ENCODE data around the gene PTPN6. TPM values are rescaled to one million over a fixed set of nuclear protein-coding genes. Genes with fewer than 3 reads are reported as not detected.

PTPN6 gene
- total and polyA plus RNA-seq, 2 of the 13 experiments (the other 11 are each of a cell fraction or from before 2014, with no cell fraction given) = 10.5 to 10.6 TPM

DNA sequence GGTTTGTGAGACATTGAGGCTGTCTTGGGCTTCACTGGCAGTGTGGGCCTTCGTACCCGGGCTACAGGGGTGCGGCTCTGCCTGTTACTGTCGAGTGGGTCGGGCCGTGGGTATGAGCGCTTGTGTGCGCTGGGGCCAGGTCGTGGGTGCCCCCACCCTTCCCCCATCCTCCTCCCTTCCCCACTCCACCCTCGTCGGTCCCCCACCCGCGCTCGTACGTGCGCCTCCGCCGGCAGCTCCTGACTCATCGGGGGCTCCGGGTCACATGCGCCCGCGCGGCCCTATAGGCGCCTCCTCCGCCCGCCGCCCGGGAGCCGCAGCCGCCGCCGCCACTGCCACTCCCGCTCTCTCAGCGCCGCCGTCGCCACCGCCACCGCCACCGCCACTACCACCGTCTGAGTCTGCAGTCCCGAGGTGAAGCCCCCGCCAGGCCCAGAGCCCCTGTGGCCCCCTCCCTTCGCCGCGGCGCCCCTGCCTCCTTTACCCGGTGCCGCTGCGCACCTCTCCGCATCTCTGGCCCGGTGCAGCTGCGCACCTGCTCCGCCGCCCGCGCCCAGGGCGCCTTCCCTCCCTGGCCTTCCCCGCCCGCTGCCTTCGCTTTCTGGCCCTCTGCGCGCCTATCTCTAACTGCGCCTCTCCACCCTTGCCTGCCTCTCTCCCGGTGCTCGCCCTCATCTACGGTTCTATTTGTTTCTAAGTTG is 36.8 kb upstream of the PTPN6 start, which contains the start of gene ENO2 (continued):
- TF ChIP-seq HNF4G (IDR thresholded peaks at IDR 0.05; ENCODE audit: borderline replicate concordance, low read depth, low read length) (no peak), HNF4G (CRISPR knock-in tag; IDR thresholded peaks at IDR 0.05; ENCODE audit: borderline replicate concordance, low read depth) (0 out of 2 replicates have a peak, but pooled peaks have one; percentile 18), RELA (CRISPR knock-in tag; IDR thresholded peaks at IDR 0.05) (no peak), MAZ (IDR thresholded peaks at IDR 0.05; ENCODE audit: borderline replicate concordance, low read depth, low read length) (no peak), MAZ (CRISPR knock-in tag; IDR thresholded peaks at IDR 0.05; ENCODE audit: low read depth) (peak; percentile 53; the same call in 1 of the 2 replicates), KLF16 (CRISPR knock-in tag; IDR thresholded peaks at IDR 0.05) (peak in 1 of 2 experiments; percentile 53; a peak in 1 of 4 replicates), RXRA (CRISPR knock-in tag; IDR thresholded peaks at IDR 0.05) (0 out of 2 replicates have a peak, but pooled peaks have one; percentile 14), ZNF121 (CRISPR knock-in tag; IDR thresholded peaks at IDR 0.05) (no peak), HES4 (CRISPR knock-in tag; IDR thresholded peaks at IDR 0.05; ENCODE audit: borderline replicate concordance) (peak; percentile 16; the same call in 1 of the 2 replicates), ZNF160 (CRISPR knock-in tag; IDR thresholded peaks at IDR 0.05) (no peak)
- TF ChIP-seq, protein P1, sequence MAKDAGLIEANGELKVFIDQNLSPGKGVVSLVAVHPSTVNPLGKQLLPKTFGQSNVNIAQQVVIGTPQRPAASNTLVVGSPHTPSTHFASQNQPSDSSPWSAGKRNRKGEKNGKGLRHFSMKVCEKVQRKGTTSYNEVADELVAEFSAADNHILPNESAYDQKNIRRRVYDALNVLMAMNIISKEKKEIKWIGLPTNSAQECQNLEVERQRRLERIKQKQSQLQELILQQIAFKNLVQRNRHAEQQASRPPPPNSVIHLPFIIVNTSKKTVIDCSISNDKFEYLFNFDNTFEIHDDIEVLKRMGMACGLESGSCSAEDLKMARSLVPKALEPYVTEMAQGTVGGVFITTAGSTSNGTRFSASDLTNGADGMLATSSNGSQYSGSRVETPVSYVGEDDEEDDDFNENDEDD (CRISPR knock-in tag; IDR thresholded peaks at IDR 0.05; ENCODE audit: borderline replicate concordance) = peak; percentile 47; the same call in 1 of the 2 replicates
- TF ChIP-seq, protein P2, sequence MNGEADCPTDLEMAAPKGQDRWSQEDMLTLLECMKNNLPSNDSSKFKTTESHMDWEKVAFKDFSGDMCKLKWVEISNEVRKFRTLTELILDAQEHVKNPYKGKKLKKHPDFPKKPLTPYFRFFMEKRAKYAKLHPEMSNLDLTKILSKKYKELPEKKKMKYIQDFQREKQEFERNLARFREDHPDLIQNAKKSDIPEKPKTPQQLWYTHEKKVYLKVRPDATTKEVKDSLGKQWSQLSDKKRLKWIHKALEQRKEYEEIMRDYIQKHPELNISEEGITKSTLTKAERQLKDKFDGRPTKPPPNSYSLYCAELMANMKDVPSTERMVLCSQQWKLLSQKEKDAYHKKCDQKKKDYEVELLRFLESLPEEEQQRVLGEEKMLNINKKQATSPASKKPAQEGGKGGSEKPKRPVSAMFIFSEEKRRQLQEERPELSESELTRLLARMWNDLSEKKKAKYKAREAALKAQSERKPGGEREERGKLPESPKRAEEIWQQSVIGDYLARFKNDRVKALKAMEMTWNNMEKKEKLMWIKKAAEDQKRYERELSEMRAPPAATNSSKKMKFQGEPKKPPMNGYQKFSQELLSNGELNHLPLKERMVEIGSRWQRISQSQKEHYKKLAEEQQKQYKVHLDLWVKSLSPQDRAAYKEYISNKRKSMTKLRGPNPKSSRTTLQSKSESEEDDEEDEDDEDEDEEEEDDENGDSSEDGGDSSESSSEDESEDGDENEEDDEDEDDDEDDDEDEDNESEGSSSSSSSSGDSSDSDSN (CRISPR knock-in tag; IDR thresholded peaks at IDR 0.05) = peak; percentile 79
- TF ChIP-seq, protein P3, sequence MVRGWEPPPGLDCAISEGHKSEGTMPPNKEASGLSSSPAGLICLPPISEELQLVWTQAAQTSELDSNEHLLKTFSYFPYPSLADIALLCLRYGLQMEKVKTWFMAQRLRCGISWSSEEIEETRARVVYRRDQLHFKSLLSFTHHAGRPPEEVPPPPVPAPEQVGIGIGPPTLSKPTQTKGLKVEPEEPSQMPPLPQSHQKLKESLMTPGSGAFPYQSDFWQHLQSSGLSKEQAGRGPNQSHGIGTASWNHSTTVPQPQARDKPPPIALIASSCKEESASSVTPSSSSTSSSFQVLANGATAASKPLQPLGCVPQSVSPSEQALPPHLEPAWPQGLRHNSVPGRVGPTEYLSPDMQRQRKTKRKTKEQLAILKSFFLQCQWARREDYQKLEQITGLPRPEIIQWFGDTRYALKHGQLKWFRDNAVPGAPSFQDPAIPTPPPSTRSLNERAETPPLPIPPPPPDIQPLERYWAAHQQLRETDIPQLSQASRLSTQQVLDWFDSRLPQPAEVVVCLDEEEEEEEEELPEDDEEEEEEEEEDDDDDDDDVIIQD (CRISPR knock-in tag; IDR thresholded peaks at IDR 0.05; ENCODE audit: low read depth) = no peak
- TF ChIP-seq, protein P4, sequence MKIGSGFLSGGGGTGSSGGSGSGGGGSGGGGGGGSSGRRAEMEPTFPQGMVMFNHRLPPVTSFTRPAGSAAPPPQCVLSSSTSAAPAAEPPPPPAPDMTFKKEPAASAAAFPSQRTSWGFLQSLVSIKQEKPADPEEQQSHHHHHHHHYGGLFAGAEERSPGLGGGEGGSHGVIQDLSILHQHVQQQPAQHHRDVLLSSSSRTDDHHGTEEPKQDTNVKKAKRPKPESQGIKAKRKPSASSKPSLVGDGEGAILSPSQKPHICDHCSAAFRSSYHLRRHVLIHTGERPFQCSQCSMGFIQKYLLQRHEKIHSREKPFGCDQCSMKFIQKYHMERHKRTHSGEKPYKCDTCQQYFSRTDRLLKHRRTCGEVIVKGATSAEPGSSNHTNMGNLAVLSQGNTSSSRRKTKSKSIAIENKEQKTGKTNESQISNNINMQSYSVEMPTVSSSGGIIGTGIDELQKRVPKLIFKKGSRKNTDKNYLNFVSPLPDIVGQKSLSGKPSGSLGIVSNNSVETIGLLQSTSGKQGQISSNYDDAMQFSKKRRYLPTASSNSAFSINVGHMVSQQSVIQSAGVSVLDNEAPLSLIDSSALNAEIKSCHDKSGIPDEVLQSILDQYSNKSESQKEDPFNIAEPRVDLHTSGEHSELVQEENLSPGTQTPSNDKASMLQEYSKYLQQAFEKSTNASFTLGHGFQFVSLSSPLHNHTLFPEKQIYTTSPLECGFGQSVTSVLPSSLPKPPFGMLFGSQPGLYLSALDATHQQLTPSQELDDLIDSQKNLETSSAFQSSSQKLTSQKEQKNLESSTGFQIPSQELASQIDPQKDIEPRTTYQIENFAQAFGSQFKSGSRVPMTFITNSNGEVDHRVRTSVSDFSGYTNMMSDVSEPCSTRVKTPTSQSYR (CRISPR knock-in tag; IDR thresholded peaks at IDR 0.05; ENCODE audit: borderline replicate concordance) = peak; percentile 46; the same call in 1 of the 2 replicates
- TF ChIP-seq, protein P5, sequence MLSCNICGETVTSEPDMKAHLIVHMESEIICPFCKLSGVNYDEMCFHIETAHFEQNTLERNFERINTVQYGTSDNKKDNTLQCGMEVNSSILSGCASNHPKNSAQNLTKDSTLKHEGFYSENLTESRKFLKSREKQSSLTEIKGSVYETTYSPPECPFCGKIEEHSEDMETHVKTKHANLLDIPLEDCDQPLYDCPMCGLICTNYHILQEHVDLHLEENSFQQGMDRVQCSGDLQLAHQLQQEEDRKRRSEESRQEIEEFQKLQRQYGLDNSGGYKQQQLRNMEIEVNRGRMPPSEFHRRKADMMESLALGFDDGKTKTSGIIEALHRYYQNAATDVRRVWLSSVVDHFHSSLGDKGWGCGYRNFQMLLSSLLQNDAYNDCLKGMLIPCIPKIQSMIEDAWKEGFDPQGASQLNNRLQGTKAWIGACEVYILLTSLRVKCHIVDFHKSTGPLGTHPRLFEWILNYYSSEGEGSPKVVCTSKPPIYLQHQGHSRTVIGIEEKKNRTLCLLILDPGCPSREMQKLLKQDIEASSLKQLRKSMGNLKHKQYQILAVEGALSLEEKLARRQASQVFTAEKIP (CRISPR knock-in tag; IDR thresholded peaks at IDR 0.05; ENCODE audit: borderline replicate concordance) = no peak
- TF ChIP-seq, protein P6, sequence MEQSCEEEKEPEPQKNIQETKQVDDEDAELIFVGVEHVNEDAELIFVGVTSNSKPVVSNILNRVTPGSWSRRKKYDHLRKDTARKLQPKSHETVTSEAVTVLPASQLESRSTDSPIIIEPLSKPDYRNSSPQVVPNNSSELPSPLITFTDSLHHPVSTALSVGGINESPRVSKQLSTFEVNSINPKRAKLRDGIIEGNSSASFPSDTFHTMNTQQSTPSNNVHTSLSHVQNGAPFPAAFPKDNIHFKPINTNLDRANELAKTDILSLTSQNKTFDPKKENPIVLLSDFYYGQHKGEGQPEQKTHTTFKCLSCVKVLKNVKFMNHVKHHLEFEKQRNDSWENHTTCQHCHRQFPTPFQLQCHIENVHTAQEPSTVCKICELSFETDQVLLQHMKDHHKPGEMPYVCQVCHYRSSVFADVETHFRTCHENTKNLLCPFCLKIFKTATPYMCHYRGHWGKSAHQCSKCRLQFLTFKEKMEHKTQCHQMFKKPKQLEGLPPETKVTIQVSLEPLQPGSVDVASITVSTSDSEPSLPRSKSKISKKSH (CRISPR knock-in tag; IDR thresholded peaks at IDR 0.05; ENCODE audit: borderline replicate concordance) = no peak
